Heart left ventricle (tissue), 16 donors: Measurements from ENCODE around the gene ISG15. TPM values are rescaled to one million over a fixed set of nuclear protein-coding genes. Genes with fewer than 3 reads are reported as not detected.

Experiments used
- ATAC-seq, 4 donors: fragments of 200-7000 bp; cut with Tn5 transposase; one replicate each; pipeline ENCODE4 v1.9.1; 2020 to 2022; ENCODE audit warnings: moderate library complexity in 4 of 4, mild to moderate bottlenecking in 3 of 4, moderate number of reproducible peaks in 1 of 4
- DNase-seq, 5 donors: peaks; one replicate each; pipeline ENCODE4 v3.0.0-alpha.2; 2020
- H3K27ac ChIP-seq, 12 donors: fragments of 200-600 bp; sonication (generic) in 4 of 12; one replicate each; pipeline versions ENCODE4 v1.5.0 to v1.8.0; 2016 to 2022; ENCODE audit warnings: mild to moderate bottlenecking in 2 of 12
- H3K27me3 ChIP-seq, 9 donors: fragments of 200-600 bp; sonication (generic) in 2 of 9; one replicate each; pipeline versions ENCODE4 v1.5.1 to v1.8.0; 2016 to 2022; ENCODE audit warnings: mild to moderate bottlenecking in 3 of 9
- H3K36me3 ChIP-seq, 9 donors: fragments of 200-600 bp; sonication (generic) in 2 of 9; one replicate each; pipeline versions ENCODE4 v1.5.0 to v1.8.0; 2018 to 2022; ENCODE audit warnings: mild to moderate bottlenecking in 2 of 9
- H3K4me1 ChIP-seq, 12 donors: fragments of 200-600 bp; sonication (generic) in 4 of 12; one replicate each; pipeline versions ENCODE4 v1.5.0 to v1.8.0; 2016 to 2022; ENCODE audit warnings: mild to moderate bottlenecking in 3 of 12
- H3K4me3 ChIP-seq, 12 donors: fragments of 200-600 bp; sonication (generic) in 4 of 12; one replicate each; pipeline versions ENCODE4 v1.5.0 to v1.8.0; 2017 to 2022; ENCODE audit warnings: mild to moderate bottlenecking in 9 of 12, moderate library complexity in 4 of 12
- H3K9me3 ChIP-seq, 12 donors: fragments of 200-600 bp; sonication (generic) in 4 of 12; one replicate each; pipeline versions ENCODE4 v1.5.0 to v1.8.0; 2016 to 2022; ENCODE audit warnings: mild to moderate bottlenecking in 1 of 12
- CTCF ChIP-seq, 12 donors: fragments of 200-600 bp; sonication (generic) in 4 of 12; IDR thresholded peaks; one replicate each; pipeline versions ENCODE4 v1.5.0 to v1.8.0; 2018 to 2022; ENCODE audit warnings: antibody characterized with exemption in 12 of 12, mild to moderate bottlenecking in 5 of 12
- POLR2A ChIP-seq, 2 donors: fragments of 450-650 bp; IDR thresholded peaks; one replicate each; pipeline ENCODE4 v1.6.1; 2017; ENCODE audit warnings: antibody characterized with exemption in 2 of 2, mild to moderate bottlenecking in 2 of 2, moderate library complexity in 2 of 2
- WGBS, 4 donors: extraction: QIAGEN DNeasy Blood & Tissue Kit in 2 of 4; methylation state at CpG; one replicate each; pipeline versions ENCODE4 v1.1.5 to v1.1.7; 2013 to 2018; 5-methylcytosine and 5-hydroxymethylcytosine counted together
- intact Hi-C, 10 donors: fragments of 100-400 bp; cut with DNase I; formaldehyde crosslinking; loops; one replicate each; pipeline versions ENCODE4 v1.11.1 to v1.14.2; 2022
- polyA plus RNA-seq, 2 donors: library from polyadenylated mRNA; stranded (reverse); fragments of 200-250 nt; gene quantifications; one replicate each; pipeline ENCODE4 v1.2.3, GENCODE V29; 2013
- total RNA-seq, 9 donors: library from RNA; depleted of rRNA in 2 of 9; stranded (reverse); fragments of >200 nt in 2 of 9; fragmentation: NEBNext Ultra II Directional in 3 of 9; extraction: Animal tissue kit (Norgen Biotek cat#: 25700) in 3 of 9; gene quantifications; one replicate each; pipeline versions ENCODE4 v1.1.0 to v1.2.4, GENCODE V29; 2016 to 2023
- donor health status: ischemic (EF 13 %, LVEDD 7.1; RV severe dilation, severe dysfunction).
- donor health status: healthy with polysubstance abuse.
- donor health status: DM: no; HTN: yes; CAD: no.
- donor health status: DM: no; HTN: no; CAD: no.
- donor health status: ischemic (EF 25% LVEDD 6.9; RV normal size, moderate dysfunction).
- donor health status: ischemic (EF 25% LVEDD 5.7; RV mildly dilated, moderate dysfunction).
- donor health status: healthy.
- donor health status: DM: yes; HTN: yes; CAD: no.
- donor health status: ischemic (EF 35%, LVEDD 5.7; RV mildly dilated, moderate dysfunction).
- donor health status: nonischemic (EF 11% LVEDD 7.7; RV severe dilation, severe dysfunction).
- donor health status: DM: yes; HTN: yes; CAD: no.
- donor health status: PGD.
- donor health status: ischemic (EF 29% LVEDD 5.4; RV normal size, mild dysfunction).
- donor health status: nonischemic (EF 23%, LVEDD 6.1; RV moderate dilation, normal function).

Gene ISG15
- total and polyA plus RNA-seq, 11 donors, result 17.0 to 189 (median 34.4) TPM

- no peak for ATAC-seq
- Histone ChIP-seq H3K4me3 (no peak overlapping the region), H3K27me3 (peaks cover 28 to 75% (median 46%) of the 10 kb centered on the region in 9 donors), H3K27ac (no peak overlapping the region), H3K36me3 (no peaks in the 10 kb centered on the region), H3K4me1 (peaks cover 0 to 42% (median 18%) of the 10 kb centered on the region in 12 donors), H3K9me3 (no peaks in the 10 kb centered on the region)
- DNase-seq, result no peak
- TF ChIP-seq POLR2A (IDR thresholded peaks at IDR 0.05) (no peak), CTCF (IDR thresholded peaks at IDR 0.05) (no peak)
- WGBS, 4 donors, result 49 to 57% (median 51%) methylated on average over 14 to 16 of the region's 18 CpGs
- intact Hi-C loops, result loop anchor here (2.0 to 5.0 kb wide), 6 partner anchors 35 to 80 kb away; partner anchors contain the start of genes AGRN (in 3 of the 10) and PERM1 (in 1 of the 10)
Observed at GRCh38 chr1:1061682-1062345, 48.5 kb downstream of the ISG15 start.

GRCh38 chr1:1062348-1063163 is 49.3 kb downstream of the ISG15 start:
- H3K27me3 ChIP-seq, result peaks cover 28 to 82% (median 47%) of the 10 kb centered on the region in 9 donors
- no peak for DNase-seq
- H3K4me1 ChIP-seq, result peaks cover 0 to 42% (median 18%) of the 10 kb centered on the region in 12 donors
- no peaks in the 10 kb centered on the region for H3K9me3 ChIP-seq
- H3K36me3 ChIP-seq, result no peaks in the 10 kb centered on the region
- intact Hi-C loops, result loop anchor here (1.0 to 5.0 kb wide), 7 partner anchors 35 to 80 kb away; partner anchors contain the start of genes AGRN (in 3 of the 10) and PERM1 (in 1 of the 10)
- 21 to 63% (median 24%) methylated on average over 6 to 29 of the region's 29 CpGs for WGBS, 4 donors
- TF ChIP-seq CTCF (IDR thresholded peaks at IDR 0.05) (no peak), POLR2A (IDR thresholded peaks at IDR 0.05) (no peak)
- H3K27ac ChIP-seq, result no peak overlapping the region
- H3K4me3 ChIP-seq, result no peak overlapping the region
- no peak for ATAC-seq

GRCh38 chr1:1063261-1063944 is 50.1 kb downstream of the ISG15 start:
- Histone ChIP-seq H3K9me3 (no peaks in the 10 kb centered on the region), H3K4me3 (no peak overlapping the region), H3K27me3 (peaks cover 28 to 82% (median 54%) of the 10 kb centered on the region in 9 donors), H3K4me1 (peaks cover 0 to 41% (median 19%) of the 10 kb centered on the region in 12 donors), H3K36me3 (no peaks in the 10 kb centered on the region), H3K27ac (no peak overlapping the region)
- intact Hi-C loops, result loop anchor here (1.0 to 5.0 kb wide), 7 partner anchors 36 to 81 kb away; partner anchors contain the start of genes AGRN (in 3 of the 10) and PERM1 (in 1 of the 10)
- TF ChIP-seq POLR2A (IDR thresholded peaks at IDR 0.05), result no peak
- no peak for TF ChIP-seq CTCF (IDR thresholded peaks at IDR 0.05)
- no peak for ATAC-seq
- WGBS, 4 donors, result 62 to 76% (median 69%) methylated on average over 21 to 24 of the region's 24 CpGs
- DNase-seq, result no peak

Other genes starting within 250 kb of the ISG15 start
- gene SAMD11, start 89.6 kb upstream of the ISG15 start, total RNA-seq, result 1 to 10 TPM in 4 of 9 donors, under 1 TPM in 5; 0.38 to 3.2 (median 0.96) TPM
- 1 to 10 TPM in 1 of 2 donors, under 1 TPM in 1; 0.54 to 1.3 TPM for gene SAMD11, start 89.6 kb upstream of the ISG15 start, polyA plus RNA-seq
- 10 to 100 TPM; 36.0 to 63.6 (median 43.3) TPM for gene NOC2L, start 54.2 kb upstream of the ISG15 start, total RNA-seq
- gene NOC2L, start 54.2 kb upstream of the ISG15 start, polyA plus RNA-seq, result 10 to 100 TPM; 55.1 to 85.3 TPM
- 1 to 10 TPM; 1.6 to 6.8 (median 4.7) TPM for gene KLHL17, start 52.9 kb upstream of the ISG15 start, total RNA-seq
- 1 to 10 TPM; 5.4 to 5.5 TPM for gene KLHL17, start 52.9 kb upstream of the ISG15 start, polyA plus RNA-seq
- under 1 TPM in 2 of 9 donors, not detected in 7; 0.37 to 0.63 TPM for gene PLEKHN1, start 47.0 kb upstream of the ISG15 start, total RNA-seq
- under 1 TPM; 0.15 TPM for gene PLEKHN1, start 47.0 kb upstream of the ISG15 start, polyA plus RNA-seq
- 100 to 1,000 TPM in 6 of 9 donors, 10 to 100 TPM in 3; 52.8 to 149 (median 104) TPM for gene PERM1, start 31.4 kb upstream of the ISG15 start, total RNA-seq
- 100 to 1,000 TPM in 1 of 2 donors, 10 to 100 TPM in 1; 53.3 to 353 TPM for gene PERM1, start 31.4 kb upstream of the ISG15 start, polyA plus RNA-seq
- gene HES4, start 13.4 kb upstream of the ISG15 start, total RNA-seq, result 10 to 100 TPM; 26.8 to 98.1 (median 42.0) TPM
- 10 to 100 TPM; 25.7 to 29.2 TPM for gene HES4, start 13.4 kb upstream of the ISG15 start, polyA plus RNA-seq
- gene AGRN, start 6.6 kb downstream of the ISG15 start, total RNA-seq, result 10 to 100 TPM in 8 of 9 donors, 1 to 10 TPM in 1; 9.7 to 45.7 (median 22.7) TPM
- 10 to 100 TPM; 11.8 to 14.1 TPM for gene AGRN, start 6.6 kb downstream of the ISG15 start, polyA plus RNA-seq
- gene RNF223, start 60.8 kb downstream of the ISG15 start, total RNA-seq, result not detected
- not detected for gene RNF223, start 60.8 kb downstream of the ISG15 start, polyA plus RNA-seq
- gene C1orf159, start 102.6 kb downstream of the ISG15 start, total RNA-seq, result 1 to 10 TPM; 3.7 to 6.6 (median 4.2) TPM
- 1 to 10 TPM; 7.1 to 7.2 TPM for gene C1orf159, start 102.6 kb downstream of the ISG15 start, polyA plus RNA-seq
- under 1 TPM in 5 of 9 donors, not detected in 4; 0.14 to 0.53 (median 0.27) TPM for gene TTLL10, start 160.4 kb downstream of the ISG15 start, total RNA-seq
- under 1 TPM; 0.03 to 0.19 TPM for gene TTLL10, start 160.4 kb downstream of the ISG15 start, polyA plus RNA-seq
- under 1 TPM in 2 of 9 donors, not detected in 7; 0.77 to 0.93 TPM for gene TNFRSF18, start 193.1 kb downstream of the ISG15 start, total RNA-seq
- gene TNFRSF18, start 193.1 kb downstream of the ISG15 start, polyA plus RNA-seq, result under 1 TPM in 1 of 2 donors, not detected in 1; 0.24 TPM
- 10 to 100 TPM in 1 of 9 donors, 1 to 10 TPM in 8; 1.1 to 23.8 (median 2.7) TPM for gene TNFRSF4, start 200.7 kb downstream of the ISG15 start, total RNA-seq
- gene TNFRSF4, start 200.7 kb downstream of the ISG15 start, polyA plus RNA-seq, result 1 to 10 TPM; 3.2 to 4.0 TPM
- gene SDF4, start 218.5 kb downstream of the ISG15 start, total RNA-seq, result 100 to 1,000 TPM; 102 to 167 (median 120) TPM
- 100 to 1,000 TPM; 102 to 212 TPM for gene SDF4, start 218.5 kb downstream of the ISG15 start, polyA plus RNA-seq
- gene B3GALT6, start 218.7 kb downstream of the ISG15 start, total RNA-seq, result 10 to 100 TPM in 7 of 9 donors, 1 to 10 TPM in 2; 8.1 to 21.4 (median 11.2) TPM
- 10 to 100 TPM in 1 of 2 donors, 1 to 10 TPM in 1; 6.7 to 15.7 TPM for gene B3GALT6, start 218.7 kb downstream of the ISG15 start, polyA plus RNA-seq
- 1 to 10 TPM in 2 of 9 donors, under 1 TPM in 5, not detected in 2; 0.72 to 3.5 (median 0.85) TPM for gene C1QTNF12, start 233.2 kb downstream of the ISG15 start, total RNA-seq
- gene C1QTNF12, start 233.2 kb downstream of the ISG15 start, polyA plus RNA-seq, result under 1 TPM; 0.84 to 0.93 TPM